ENCODE measurements around the gene RUBCN.

- TF ChIP-seq CTCF (IDR thresholded peaks at IDR 0.05) (peak; percentile 64), EZH2 (IDR thresholded peaks at IDR 0.05; ENCODE audit: borderline replicate concordance, insufficient read depth, low read depth, low read length, poor library complexity, severe bottlenecking) (no peak)
Observed at GRCh38 chr3:197749601-197750395, 13.1 kb upstream of the RUBCN start, which contains the start of gene FYTTD1.
